Measurements from ENCODE around the gene ZNF280A.
A peak's percentile ranks its signal among the peaks of the same experiment; 100 is the strongest.

The ZNF280A gene

GRCh38 chr22:22463855-22464540 lies 56.1 kb downstream of the ZNF280A start:
- Histone ChIP-seq H3K79me2 (ENCODE audit: insufficient read depth, low read depth) (no peaks in the 10 kb centered on the region), H2AFZ (ENCODE audit: low read depth) (no peak overlapping the region), H3K4me3 (IDR thresholded peaks at IDR 0.05; ENCODE audit: insufficient read depth, low read depth, low read length) (no peak overlapping the region), H3K4me2 (no peak overlapping the region), H3K9ac (no peak overlapping the region), H3K27ac (no peak overlapping the region), H3K36me3 (ENCODE audit: insufficient read depth) (no peaks in the 10 kb centered on the region), H4K20me1 (ENCODE audit: insufficient read depth) (no peaks in the 10 kb centered on the region), H3K27me3 (ENCODE audit: insufficient read depth, low read depth) (no peaks in the 10 kb centered on the region), H3K4me1 (ENCODE audit: low read depth, poor library complexity, severe bottlenecking) (no peaks in the 10 kb centered on the region)
- peak; percentile 92 for TF ChIP-seq CTCF (conservative IDR thresholded peaks at IDR 0.05; ENCODE audit: low read depth, low read length)
